Fibroblast of skin of right quadriceps (primary cell): ENCODE measurements around the gene TCF15.
"Not testable (repeated sequence)": the region's sequence is repeated elsewhere in the genome, so short reads cannot be mapped to it uniquely, and the experiment has no call there.

Experiments used
- DNase-seq: peaks from one replicate; pipeline ENCODE4 v3.0.0-alpha.2; 2013

TCF15 gene

GRCh38 chr20:609371-609964 lies 641 bp downstream of the TCF15 start:
- no peak for DNase-seq

- no peak for DNase-seq
Measured at GRCh38 chr20:608970-609369, 1.1 kb downstream of the TCF15 start.

GRCh38 chr20:607476-607875 lies 2.6 kb downstream of the TCF15 start:
- no peak for DNase-seq

- DNase-seq = no peak
Measured at GRCh38 chr20:605237-605636, 4.9 kb downstream of the TCF15 start.

- no peak for DNase-seq
Measured at GRCh38 chr20:603116-603640, 6.9 kb downstream of the TCF15 start.

GRCh38 chr20:602111-602970 lies 7.8 kb downstream of the TCF15 start:
- no peak for DNase-seq

GRCh38 chr20:600736-601135 lies 9.4 kb downstream of the TCF15 start:
- DNase-seq = no peak

- DNase-seq = no peak
Measured at GRCh38 chr20:600141-600540, 10.0 kb downstream of the TCF15 start.

- no peak for DNase-seq
Measured at GRCh38 chr20:598133-598850, 11.8 kb downstream of the TCF15 start.

GRCh38 chr20:597560-597959 lies 12.5 kb downstream of the TCF15 start:
- no peak for DNase-seq

GRCh38 chr20:595330-596308 lies 14.5 kb downstream of the TCF15 start:
- no peak for DNase-seq

GRCh38 chr20:592506-592905 lies 17.6 kb downstream of the TCF15 start:
- DNase-seq = no peak

GRCh38 chr20:591941-592340 lies 18.2 kb downstream of the TCF15 start:
- no peak for DNase-seq

- no peak for DNase-seq
Measured at GRCh38 chr20:588932-589672, 21.0 kb downstream of the TCF15 start.

GRCh38 chr20:588476-588875 lies 21.6 kb downstream of the TCF15 start:
- DNase-seq = no peak

- no peak for DNase-seq
Measured at GRCh38 chr20:584971-585301, 25.2 kb downstream of the TCF15 start.

- DNase-seq = no peak
Measured at GRCh38 chr20:584161-584970, 25.7 kb downstream of the TCF15 start.

GRCh38 chr20:582204-582603 lies 27.9 kb downstream of the TCF15 start:
- no peak for DNase-seq

GRCh38 chr20:578940-579690 lies 31.0 kb downstream of the TCF15 start:
- not testable (repeated sequence) for DNase-seq

- no peak for DNase-seq
Measured at GRCh38 chr20:577167-577791, 32.8 kb downstream of the TCF15 start.
